GM21717 (cell line): ENCODE results near the gene NFIA.

Source experiments
- ATAC-seq: cut with Tn5 transposase; IDR thresholded peaks from one replicate; pipeline ENCODE4 v1.9.1; 2021; ENCODE audit warnings: mild to moderate bottlenecking, moderate library complexity; ENCODE audit not compliant: unreplicated experiment

Gene NFIA

DNA sequence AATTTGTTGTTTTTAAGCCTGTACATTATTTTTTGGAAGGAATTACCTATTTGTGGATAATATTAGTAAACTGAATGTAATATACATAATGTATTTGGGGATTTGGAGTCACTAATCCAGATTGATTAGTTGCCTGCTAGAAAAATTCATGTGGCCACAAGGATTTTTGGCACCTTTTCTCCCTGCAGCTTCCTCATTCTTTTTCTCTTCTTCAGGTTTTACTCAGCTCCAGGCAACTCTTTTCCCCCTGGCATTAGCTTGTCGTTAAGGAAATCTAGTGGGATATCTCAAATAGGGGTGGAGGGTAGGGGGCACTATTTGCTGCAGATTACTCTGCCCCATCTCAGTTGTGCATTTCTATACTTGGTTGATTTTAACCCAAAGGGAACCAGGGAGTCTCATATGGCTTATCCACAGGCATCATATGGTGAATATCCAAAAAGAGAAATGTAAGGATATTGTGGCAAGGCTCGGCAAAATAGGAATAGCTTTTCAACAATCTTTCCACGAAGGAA, 203.1 kb downstream of the NFIA start:
- ATAC-seq, result no peak

GRCh38 chr1:61287014-61287413, 204.7 kb downstream of the NFIA start:
- no peak for ATAC-seq

DNA sequence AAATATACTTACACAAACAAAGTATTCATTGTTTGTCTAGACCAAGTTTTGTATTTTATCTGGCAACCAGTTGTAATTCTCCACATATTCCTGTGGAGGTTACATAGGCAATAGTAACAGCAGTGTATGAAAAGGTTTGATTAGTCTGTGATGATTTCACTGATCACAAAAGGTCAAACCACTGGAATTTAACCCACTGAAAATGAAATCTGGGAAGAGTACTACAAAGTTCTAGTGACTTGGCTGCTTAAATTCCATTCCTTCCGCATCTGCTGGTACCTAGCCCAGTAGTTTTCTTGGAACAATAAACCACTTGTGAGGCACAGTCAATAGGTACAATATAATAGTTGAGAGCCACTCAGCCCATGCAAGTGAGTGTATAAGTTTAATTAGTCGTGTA, 205.4 kb downstream of the NFIA start:
- ATAC-seq, result no peak

GRCh38 chr1:61289232-61290098, 207.1 kb downstream of the NFIA start:
- ATAC-seq, result no peak

GRCh38 chr1:61290525-61290924, 208.2 kb downstream of the NFIA start:
- ATAC-seq, result no peak

DNA sequence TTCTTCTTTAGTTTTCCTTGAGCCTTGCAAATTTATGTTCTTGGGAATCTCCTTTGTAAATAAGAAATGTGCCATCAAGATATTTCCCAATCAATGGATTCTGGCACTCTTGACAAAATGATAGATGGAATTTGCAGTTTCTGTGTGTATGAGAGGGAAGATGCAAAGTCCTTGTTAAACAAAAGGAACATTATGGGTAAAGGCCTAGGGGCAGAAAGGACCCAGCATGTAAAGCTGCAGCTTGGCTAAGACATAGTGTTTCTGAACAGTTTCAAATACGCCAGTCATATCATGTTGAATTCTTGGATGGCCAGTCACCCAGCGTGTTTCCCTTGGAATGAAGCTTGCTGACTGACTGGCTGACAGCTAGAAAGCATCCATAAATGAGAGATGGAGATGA, 210.8 kb downstream of the NFIA start:
- ATAC-seq, result no peak

DNA sequence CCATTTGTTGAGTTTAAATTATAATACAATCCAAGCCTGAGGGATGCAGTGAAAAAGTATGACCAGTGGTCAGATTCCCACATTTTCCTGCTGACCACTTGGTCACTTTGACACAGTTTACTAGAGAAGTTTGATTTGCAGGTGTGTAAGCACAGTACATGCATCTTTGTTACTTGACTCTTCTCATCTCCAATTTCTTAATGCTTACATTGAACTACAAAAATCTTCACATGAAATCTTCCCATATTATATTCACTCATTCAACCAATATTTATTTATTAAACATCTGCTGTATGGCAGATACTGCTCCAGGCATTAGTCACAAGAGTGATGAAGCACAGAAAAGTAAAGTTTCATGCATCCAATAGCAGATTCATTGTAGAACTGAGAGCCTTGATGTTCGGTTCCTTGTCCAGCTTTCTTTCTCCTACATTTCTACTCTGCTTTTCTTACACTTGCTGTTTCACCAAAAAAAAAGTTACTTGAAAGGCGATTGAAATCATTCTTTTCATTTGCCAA, 211.7 kb downstream of the NFIA start:
- ATAC-seq, result no peak

DNA sequence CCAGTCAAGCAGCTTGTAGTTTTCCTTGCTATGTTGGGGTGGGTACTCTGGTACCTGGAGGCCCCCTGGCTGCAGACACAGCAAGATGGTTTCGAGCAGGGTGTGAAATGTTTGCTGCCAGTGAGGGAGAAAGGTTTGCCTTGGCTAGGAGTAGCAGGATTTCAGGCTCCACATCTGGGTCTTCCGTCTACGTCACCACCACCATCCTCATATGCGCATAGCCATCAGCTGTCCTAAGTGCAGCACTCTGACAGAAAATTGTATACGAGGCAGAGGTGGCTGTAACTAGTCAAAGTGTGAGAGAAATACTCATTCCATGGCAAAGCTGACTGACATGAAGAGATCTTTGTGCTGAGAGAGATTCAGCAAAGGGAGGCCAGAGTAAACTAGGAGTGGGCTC, 212.6 kb downstream of the NFIA start:
- ATAC-seq, result no peak

GRCh38 chr1:61295818-61296537, 213.6 kb downstream of the NFIA start:
- no peak for ATAC-seq

GRCh38 chr1:61297887-61298286, 215.5 kb downstream of the NFIA start:
- no peak for ATAC-seq

DNA sequence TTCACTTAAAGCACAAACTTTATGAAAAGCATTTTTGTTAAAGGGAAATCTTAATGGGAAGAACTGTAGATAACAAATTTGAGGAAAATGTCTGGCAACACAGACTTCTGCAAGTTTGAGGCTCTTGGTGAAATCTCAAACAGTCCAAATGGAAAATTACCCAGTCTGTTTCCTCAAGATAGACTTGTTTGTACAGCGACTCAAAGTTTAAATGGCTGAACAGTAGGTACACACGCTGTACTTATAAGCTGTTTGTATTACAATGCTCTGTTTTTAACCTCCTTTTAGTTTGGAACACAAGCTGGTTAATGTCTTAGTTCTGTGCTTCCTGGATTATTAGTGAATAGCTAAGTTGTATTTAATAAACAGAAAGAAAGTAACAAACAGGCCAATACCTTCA, 217.1 kb downstream of the NFIA start:
- ATAC-seq, result no peak

- no peak for ATAC-seq
Measured at GRCh38 chr1:61300899-61301298, 218.5 kb downstream of the NFIA start.

GRCh38 chr1:61301824-61302657, 219.7 kb downstream of the NFIA start:
- ATAC-seq, result peak; percentile 84

DNA sequence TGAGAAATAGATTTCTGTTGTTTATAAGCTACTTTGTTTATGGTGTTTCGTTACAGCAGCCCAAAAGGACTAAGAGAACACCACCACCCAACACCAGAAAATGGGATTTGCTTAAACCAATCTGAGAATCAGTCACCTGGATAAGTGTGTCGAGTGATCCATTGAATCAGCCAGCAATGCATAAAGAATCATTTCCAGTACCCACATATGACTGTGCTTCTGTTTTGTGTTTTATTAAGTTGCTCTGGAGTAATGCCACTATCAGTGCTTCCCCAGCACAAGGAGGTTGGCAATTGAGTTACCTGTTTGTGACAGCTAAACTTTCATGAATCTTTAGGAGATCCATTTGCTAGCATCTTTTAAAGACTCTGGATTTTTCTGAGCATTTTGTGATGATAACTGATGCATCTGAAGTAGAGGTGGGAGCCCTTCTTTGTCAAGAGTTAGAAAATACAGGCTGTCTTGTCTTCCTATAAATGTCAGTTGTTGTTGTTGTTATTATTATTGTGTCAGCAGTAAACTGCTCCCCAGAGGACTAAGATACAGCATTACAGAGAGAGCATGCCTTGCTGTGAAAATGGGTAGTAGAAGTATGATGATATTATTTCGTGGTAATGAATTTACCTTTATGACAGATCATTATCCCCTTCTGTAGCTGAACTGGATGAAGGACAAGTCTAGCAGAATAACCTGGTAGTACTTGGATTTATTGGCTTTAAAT, 225.2 kb downstream of the NFIA start:
- no peak for ATAC-seq

DNA sequence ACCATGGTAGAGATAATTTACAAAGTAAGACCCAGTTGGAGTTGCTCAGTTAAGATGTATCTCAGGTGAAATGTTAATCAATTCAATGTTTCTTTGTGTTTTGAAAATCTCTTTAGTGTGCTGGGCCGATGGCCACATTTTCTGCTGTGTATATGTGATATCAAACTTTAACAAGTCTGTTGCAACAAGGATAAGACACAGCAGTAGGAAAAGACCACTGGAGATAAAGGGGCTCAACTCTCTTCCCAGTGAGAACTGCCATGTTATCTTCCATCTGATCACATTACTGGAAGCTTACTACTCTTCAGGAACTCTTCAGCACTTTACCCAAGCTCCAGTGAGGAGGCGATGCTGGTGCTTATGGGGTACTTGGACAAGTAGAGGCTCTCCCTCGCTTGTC, 227.7 kb downstream of the NFIA start:
- ATAC-seq, result no peak

DNA sequence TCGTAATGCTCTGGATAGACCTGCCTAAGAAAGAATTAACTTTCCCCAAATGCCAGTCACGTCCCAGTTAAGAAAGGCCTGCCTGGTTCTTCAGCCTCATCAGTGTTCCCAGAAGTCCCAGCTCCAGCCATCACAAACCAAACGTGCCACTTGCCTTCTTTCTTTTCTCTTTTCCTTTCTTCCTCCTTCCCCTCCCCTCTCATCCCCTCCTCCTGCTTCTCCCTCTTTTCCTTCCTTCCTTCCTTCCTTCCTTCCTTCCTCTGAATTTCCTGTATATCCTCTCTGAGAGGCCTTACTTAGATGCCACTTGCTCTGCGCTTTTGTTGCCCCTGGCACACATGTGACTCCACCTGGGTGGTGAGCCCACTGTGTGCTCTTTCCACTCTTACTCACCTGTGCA, 228.2 kb downstream of the NFIA start:
- ATAC-seq, result no peak

- ATAC-seq, result no peak
Measured at GRCh38 chr1:61313906-61314422, 231.6 kb downstream of the NFIA start.

- ATAC-seq, result no peak
Measured at GRCh38 chr1:61315011-61315410, 232.7 kb downstream of the NFIA start.

DNA sequence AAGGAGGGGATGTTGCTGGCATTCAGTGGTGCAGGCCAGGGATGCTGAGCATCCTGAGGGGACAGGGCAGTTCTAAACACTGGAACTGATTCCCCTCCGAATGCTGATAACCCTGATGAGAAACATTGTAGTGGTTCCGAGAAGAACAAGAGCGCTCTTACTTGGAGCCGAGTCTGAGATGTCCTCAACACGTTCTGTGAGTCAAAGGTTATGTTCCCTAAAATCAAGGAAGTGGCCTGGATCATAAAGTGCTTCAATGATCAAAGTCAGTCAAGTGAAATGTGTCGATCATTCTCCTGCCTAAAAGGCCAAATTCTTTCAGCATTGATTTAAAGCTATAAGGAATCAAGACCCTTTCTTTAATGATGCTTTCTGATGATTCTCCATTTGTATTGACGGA, 234.1 kb downstream of the NFIA start:
- ATAC-seq, result no peak
